ENCODE data around the gene CCDC182.

The CCDC182 gene

GRCh38 chr17:57750895-57751294, 5.8 kb upstream of the CCDC182 start:
- no peak for TF ChIP-seq CTCF (IDR thresholded peaks at IDR 0.05)
- no peaks in the 10 kb centered on the region for H3K9me3 ChIP-seq
- H3K4me3 ChIP-seq (ENCODE audit: low read depth in 1 of 2, low read length in 1 of 2), result no peak overlapping the region
- H3K4me1 ChIP-seq (ENCODE audit: control insufficient read depth in 1 of 2, insufficient read depth in 1 of 2, low read depth in 1 of 2, low read length in 1 of 2), result peaks cover 28 to 30% of the 10 kb centered on the region in 2 experiments
- no peak overlapping the region for H3K27ac ChIP-seq
- H3K36me3 ChIP-seq, result no peaks in the 10 kb centered on the region
- no peaks in the 10 kb centered on the region for H3K27me3 ChIP-seq

- TF ChIP-seq CTCF (IDR thresholded peaks at IDR 0.05), result no peak
- no peaks in the 10 kb centered on the region for H3K36me3 ChIP-seq
- H3K4me3 ChIP-seq (ENCODE audit: low read depth in 1 of 2, low read length in 1 of 2), result no peak overlapping the region
- no peaks in the 10 kb centered on the region for H3K9me3 ChIP-seq
- H3K27me3 ChIP-seq, result no peaks in the 10 kb centered on the region
- H3K4me1 ChIP-seq (ENCODE audit: control insufficient read depth in 1 of 2, insufficient read depth in 1 of 2, low read depth in 1 of 2, low read length in 1 of 2), result peaks cover 28 to 34% of the 10 kb centered on the region in 2 experiments
- H3K27ac ChIP-seq, result peak overlapping the region; percentile 45
Measured at GRCh38 chr17:57750109-57750871, 5.2 kb upstream of the CCDC182 start.

- Histone ChIP-seq H3K27me3 (no peaks in the 10 kb centered on the region), H3K4me3 (ENCODE audit: low read depth in 1 of 2, low read length in 1 of 2) (no peak overlapping the region), H3K27ac (peak overlapping the region; percentile 45), H3K4me1 (ENCODE audit: control insufficient read depth in 1 of 2, insufficient read depth in 1 of 2, low read depth in 1 of 2, low read length in 1 of 2) (peaks cover 29 to 40% of the 10 kb centered on the region in 2 experiments), H3K36me3 (no peaks in the 10 kb centered on the region), H3K9me3 (no peaks in the 10 kb centered on the region)
- no peak for TF ChIP-seq CTCF (IDR thresholded peaks at IDR 0.05)
Measured at GRCh38 chr17:57749701-57750100, 4.6 kb upstream of the CCDC182 start.

GRCh38 chr17:57747221-57748017, 2.3 kb upstream of the CCDC182 start:
- no peak overlapping the region for H3K4me3 ChIP-seq (ENCODE audit: low read depth in 1 of 2, low read length in 1 of 2)
- TF ChIP-seq CTCF (IDR thresholded peaks at IDR 0.05), result no peak

GRCh38 chr17:57746221-57746620, 1.1 kb upstream of the CCDC182 start:
- Histone ChIP-seq H3K9me3 (no peaks in the 10 kb centered on the region), H3K4me3 (ENCODE audit: low read depth in 1 of 2, low read length in 1 of 2) (no peak overlapping the region), H3K4me1 (ENCODE audit: control insufficient read depth in 1 of 2, insufficient read depth in 1 of 2, low read depth in 1 of 2, low read length in 1 of 2) (peaks cover 36 to 51% of the 10 kb centered on the region in 2 experiments), H3K36me3 (no peaks in the 10 kb centered on the region), H3K27ac (no peak overlapping the region), H3K27me3 (no peaks in the 10 kb centered on the region)
- TF ChIP-seq CTCF (IDR thresholded peaks at IDR 0.05), result no peak

More at GRCh38 chr17:57747221-57748017, 2.3 kb upstream of the CCDC182 start:
- H3K27me3 ChIP-seq, result no peaks in the 10 kb centered on the region
- H3K4me1 ChIP-seq (ENCODE audit: control insufficient read depth in 1 of 2, insufficient read depth in 1 of 2, low read depth in 1 of 2, low read length in 1 of 2), result peaks cover 41 to 53% of the 10 kb centered on the region in 2 experiments
- no peak overlapping the region for H3K27ac ChIP-seq
- no peaks in the 10 kb centered on the region for H3K36me3 ChIP-seq
- H3K9me3 ChIP-seq, result no peaks in the 10 kb centered on the region
